K562 (cell line): ENCODE measurements around the gene CLDN15. TPM values are rescaled to one million over a fixed set of nuclear protein-coding genes. Genes with fewer than 3 reads are reported as not detected.

Source experiments
- ATF1 ChIP-seq, 2 experiments: fragments of 450-650 bp in 1 of 2; IDR thresholded peaks; 2 replicates each; pipeline ENCODE4 v1.6.1; 2016; ENCODE audit warnings: missing compliant biosample characterization in 1 of 2, missing genetic modification characterization in 1 of 2
- HDGF ChIP-seq: fragments of 450-650 bp; IDR thresholded peaks from 2 replicates; pipeline ENCODE4 v1.6.1; 2016
- MTA1 ChIP-seq: fragments of 450-650 bp; IDR thresholded peaks from 2 replicates; pipeline ENCODE4 v1.6.1; 2017; ENCODE audit warnings: borderline replicate concordance
- MYNN ChIP-seq, 2 experiments: sonication (generic); formaldehyde crosslinking in 1 of 2; IDR thresholded peaks; 2 replicates each; pipeline versions ENCODE4 v1.5.0 to v1.6.1; 2016 to 2020; ENCODE audit warnings: antibody characterized with exemption in 1 of 2, missing genetic modification reagents in 1 of 2
- NCOR1 ChIP-seq: fragments of 450-650 bp; IDR thresholded peaks from 2 replicates; pipeline ENCODE4 v1.6.1; 2016; ENCODE audit warnings: mild to moderate bottlenecking, moderate library complexity
- PATZ1 ChIP-seq: fragments of 250-450 bp; sonication (Bioruptor Pico); IDR thresholded peaks from 2 replicates; pipeline ENCODE4 v1.5.0; 2020; ENCODE audit warnings: mild to moderate bottlenecking, borderline replicate concordance
- RAD51 ChIP-seq: fragments of 450-650 bp; IDR thresholded peaks from 2 replicates; pipeline ENCODE4 v1.7.1; 2016; ENCODE audit warnings: low read depth, mild to moderate bottlenecking, borderline replicate concordance
- SMARCA4 ChIP-seq: fragments of 450-650 bp; IDR thresholded peaks from 2 replicates; pipeline ENCODE4 v1.6.1; 2016
- TRIM24 ChIP-seq, 2 experiments: fragments of 450-650 bp; IDR thresholded peaks; 2 replicates each; pipeline ENCODE4 v1.6.1; 2016
- VEZF1 ChIP-seq: fragments of 200-800 bp; sonication (Bioruptor generic); IDR thresholded peaks from 2 replicates; pipeline ENCODE4 v1.6.1; 2017; ENCODE audit warnings: missing genetic modification characterization, missing compliant biosample characterization
- ZBTB40 ChIP-seq, 2 experiments: fragments of 450-650 bp in 1 of 2; sonication (generic) in 1 of 2; formaldehyde crosslinking in 1 of 2; IDR thresholded peaks; 2 replicates each; pipeline versions ENCODE4 v1.7.1 to v1.9.0; 2016 to 2022; ENCODE audit warnings: inconsistent platforms in 1 of 2, mild to moderate bottlenecking in 1 of 2, missing genetic modification reagents in 1 of 2
- ZFX ChIP-seq: sonication (generic); formaldehyde crosslinking; IDR thresholded peaks from 2 replicates; pipeline ENCODE4 v1.8.0; 2022; ENCODE audit warnings: mild to moderate bottlenecking, missing genetic modification reagents, moderate library complexity
- polyA plus RNA-seq, 8 experiments: library from polyadenylated mRNA; depleted of rRNA in 4 of 8; stranded (reverse) in 5 of 8; unstranded in 3 of 8; fragments of >200 nt; fragmentation: Nextera tagmentation in 2 of 8; fragmentation: Illumina TruSeq in 1 of 8; extraction: Ambion mirVana in 2 of 8; extraction: Trizol in 1 of 8; gene quantifications; 2 replicates each; pipeline versions ENCODE4 v1.2.1 to v1.2.3, GENCODE V29; 2011 to 2014; ENCODE audit warnings: inconsistent platforms in 1 of 8, missing spikeins in 1 of 8
- total RNA-seq, 7 experiments: library from RNA; depleted of rRNA in 6 of 7; stranded (reverse); fragments of >200 nt in 6 of 7; fragmentation: Illumina TruSeq in 2 of 7; extraction: Trizol in 2 of 7; gene quantifications; 2 replicates each; pipeline versions ENCODE4 v1.2.1 to v1.2.3, GENCODE V29; 2011 to 2021; ENCODE audit warnings: low replicate concordance in 1 of 7
- TF ChIP-seq, protein P1 (sequence below): fragments of 450-650 bp; IDR thresholded peaks from 2 replicates; pipeline ENCODE4 v1.6.1; 2016; ENCODE audit warnings: missing biosample characterization, missing genetic modification characterization

The CLDN15 gene
- total and polyA plus RNA-seq, 9 of the 15 experiments (the other 6 are each of a cell fraction or from before 2014, with no cell fraction given), result 0.32 to 14.5 (median 7.4) TPM

- no peak for TF ChIP-seq ZBTB40 (IDR thresholded peaks at IDR 0.05)
- TF ChIP-seq ZBTB40 (CRISPR knock-in tag; IDR thresholded peaks at IDR 0.05), result no peak
- TF ChIP-seq, protein P1, sequence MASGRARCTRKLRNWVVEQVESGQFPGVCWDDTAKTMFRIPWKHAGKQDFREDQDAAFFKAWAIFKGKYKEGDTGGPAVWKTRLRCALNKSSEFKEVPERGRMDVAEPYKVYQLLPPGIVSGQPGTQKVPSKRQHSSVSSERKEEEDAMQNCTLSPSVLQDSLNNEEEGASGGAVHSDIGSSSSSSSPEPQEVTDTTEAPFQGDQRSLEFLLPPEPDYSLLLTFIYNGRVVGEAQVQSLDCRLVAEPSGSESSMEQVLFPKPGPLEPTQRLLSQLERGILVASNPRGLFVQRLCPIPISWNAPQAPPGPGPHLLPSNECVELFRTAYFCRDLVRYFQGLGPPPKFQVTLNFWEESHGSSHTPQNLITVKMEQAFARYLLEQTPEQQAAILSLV (tag), result no peak
- peak; percentile 61 for TF ChIP-seq NCOR1
- TF ChIP-seq TRIM24 (IDR thresholded peaks at IDR 0.05), result peak in 1 of 2 experiments; percentile 49; a peak in 2 of 4 replicates
- no peak for TF ChIP-seq MTA1
- peak; percentile 79 for TF ChIP-seq VEZF1 (CRISPR knock-in tag)
- TF ChIP-seq ZFX (CRISPR knock-in tag), result peak; percentile 76
- no peak for TF ChIP-seq PATZ1 (CRISPR knock-in tag)
- peak; percentile 50 for TF ChIP-seq SMARCA4
- TF ChIP-seq RAD51, result 0 out of 2 replicates have a peak, but pooled peaks have one; percentile 30
- no peak for TF ChIP-seq ATF1 (CRISPR knock-in tag; IDR thresholded peaks at IDR 0.05)
- peak; percentile 92 for TF ChIP-seq ATF1 (tag; IDR thresholded peaks at IDR 0.05)
- 0 out of 2 replicates have a peak, but pooled peaks have one; percentile 21 for TF ChIP-seq MYNN (IDR thresholded peaks at IDR 0.05)
- TF ChIP-seq MYNN (CRISPR knock-in tag; IDR thresholded peaks at IDR 0.05), result no peak
- TF ChIP-seq HDGF, result peak; percentile 95; the same call in 1 of the 2 replicates
Measured at GRCh38 chr7:101240226-101241014, 2.8 kb upstream of the CLDN15 start (continued).
